Head of caudate nucleus (tissue), 42 donors: Measurements from ENCODE around the gene HMGN4.
"Not testable (repeated sequence)": the region's sequence is repeated elsewhere in the genome, so short reads cannot be mapped to it uniquely, and the experiment has no call there.

ENCODE experiments used
- DNase-seq, 42 donors: peaks; one replicate each; pipeline versions ENCODE4 v3.0.0 to v3.0.0-alpha.2; 2020 to 2021; ENCODE audit warnings: mixed read lengths in 7 of 42
- intact Hi-C: fragments of 100-400 bp; cut with DNase I; formaldehyde crosslinking; loops from one replicate; pipeline ENCODE4 v1.15.0; 2022

The HMGN4 gene

GRCh38 chr6:26537846-26538571, at the start of gene HMGN4:
HMGN4 (plus strand) TSS chr6:26538366; CDS start chr6:26545207, 6,841 bp downstream.
- DNase-seq = peak; percentile 64 to 93 (median 84)
- intact Hi-C loops = loop anchor here (2.0 to 10.0 kb wide), 3 partner anchors 15 to 223 kb away; no protein-coding TSS in a partner anchor

DNA sequence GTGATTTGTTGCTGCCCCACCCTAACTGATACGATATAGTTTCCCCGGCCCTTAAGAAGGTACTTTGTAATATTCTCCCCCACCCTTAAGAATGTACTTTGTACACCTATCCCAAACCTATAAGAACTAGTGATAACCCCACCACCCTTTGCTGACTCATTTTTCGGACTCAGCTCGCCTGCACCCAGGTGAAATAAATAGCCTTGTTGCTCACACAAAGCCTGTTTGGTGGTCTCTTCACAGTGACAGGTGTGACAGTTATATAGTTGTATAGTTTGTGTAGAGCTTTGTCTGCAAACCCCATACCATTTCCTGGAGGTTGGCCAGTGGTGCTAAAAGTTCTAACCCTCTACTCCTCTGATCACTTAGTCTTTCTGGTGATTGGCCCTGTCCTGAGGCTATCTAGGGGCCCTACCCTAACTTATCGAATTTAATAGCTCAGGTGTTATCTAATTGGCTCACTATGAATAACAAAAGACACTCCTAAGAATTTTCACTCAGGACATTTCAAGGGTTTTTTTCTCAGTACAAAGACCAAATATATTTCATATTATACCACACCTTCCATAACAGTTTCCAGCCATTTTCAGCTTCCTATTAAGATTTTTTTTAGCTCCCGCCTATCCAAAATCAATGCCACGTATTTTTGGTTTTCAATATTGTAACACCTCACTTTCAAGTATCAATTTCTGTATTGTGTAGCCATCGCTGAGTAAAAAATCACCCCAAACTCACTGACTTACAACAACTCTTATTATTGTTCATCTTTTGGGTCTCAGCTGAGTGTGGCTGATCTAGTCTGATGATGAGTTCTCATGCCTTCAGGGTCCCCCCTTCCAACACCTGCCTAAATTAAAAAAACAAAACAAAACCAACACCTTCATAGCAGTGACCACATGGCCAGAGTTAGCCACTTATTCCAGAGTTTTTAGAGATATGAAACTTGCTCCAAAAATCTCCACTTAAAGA, 47.9 kb upstream of the HMGN4 start:
- intact Hi-C loops = no loop called here
- no peak for DNase-seq

DNA sequence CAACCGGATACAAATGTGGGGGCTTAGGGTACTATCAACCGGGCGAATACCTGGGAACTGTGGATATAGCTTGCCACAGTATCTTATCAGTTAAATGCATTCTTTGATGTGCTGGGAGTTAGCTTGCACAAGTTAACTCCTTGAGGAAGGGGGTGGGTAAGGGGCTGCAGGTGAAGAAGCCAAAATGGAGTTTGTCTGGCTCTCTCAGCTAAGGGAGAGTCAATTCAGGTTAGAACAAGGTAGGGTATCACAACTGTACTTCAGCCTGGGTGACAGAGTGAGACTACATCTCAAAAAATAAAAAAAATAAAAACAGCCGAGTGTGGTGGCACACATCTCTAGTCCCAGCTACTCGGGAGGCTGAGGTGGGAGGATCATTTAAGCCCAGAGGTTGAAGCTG, 46.6 kb upstream of the HMGN4 start:
- intact Hi-C loops = no loop called here
- no peak for DNase-seq

DNA sequence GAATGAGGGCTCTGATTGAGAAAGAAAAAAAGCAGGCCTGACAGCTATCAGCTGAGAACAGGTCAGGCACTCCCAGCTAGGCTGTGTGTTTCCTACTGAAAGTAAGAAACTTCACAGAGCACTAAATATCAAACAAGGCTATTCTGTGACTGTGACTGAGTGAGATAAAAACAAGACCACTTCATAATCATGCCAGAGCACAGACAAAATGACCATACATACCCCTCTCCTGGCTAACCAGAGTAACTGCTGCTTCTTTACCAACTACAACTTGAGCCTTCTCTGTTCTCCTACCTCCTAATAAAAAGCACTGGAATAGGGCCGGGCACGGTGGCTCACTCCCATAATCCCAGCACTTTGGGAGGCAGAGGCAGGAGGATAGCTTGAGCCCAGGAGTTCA, 44.9 kb upstream of the HMGN4 start:
- DNase-seq = no peak

DNA sequence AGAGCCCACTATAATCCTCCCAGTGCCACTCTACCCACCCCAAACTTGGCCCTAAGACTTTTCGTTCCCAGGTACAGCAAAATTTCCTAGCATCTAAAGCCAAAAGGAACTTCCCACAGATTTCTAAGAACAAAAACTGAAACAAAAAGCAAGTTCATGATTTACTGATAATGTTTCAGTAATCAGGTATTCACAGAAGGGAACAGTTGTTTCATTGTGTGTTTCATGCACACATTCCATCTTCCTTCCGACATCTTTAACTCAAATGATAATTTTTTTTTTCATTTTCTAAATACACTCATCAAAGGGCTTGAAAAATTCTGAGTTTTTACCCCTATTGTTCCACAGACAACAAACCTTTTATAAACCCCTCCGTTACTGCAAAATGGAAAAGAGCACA, 44.0 kb upstream of the HMGN4 start:
- intact Hi-C loops = no loop called here
- DNase-seq = no peak

More for the DNA sequence above, 44.9 kb upstream of the HMGN4 start:
- intact Hi-C loops = no loop called here

DNA sequence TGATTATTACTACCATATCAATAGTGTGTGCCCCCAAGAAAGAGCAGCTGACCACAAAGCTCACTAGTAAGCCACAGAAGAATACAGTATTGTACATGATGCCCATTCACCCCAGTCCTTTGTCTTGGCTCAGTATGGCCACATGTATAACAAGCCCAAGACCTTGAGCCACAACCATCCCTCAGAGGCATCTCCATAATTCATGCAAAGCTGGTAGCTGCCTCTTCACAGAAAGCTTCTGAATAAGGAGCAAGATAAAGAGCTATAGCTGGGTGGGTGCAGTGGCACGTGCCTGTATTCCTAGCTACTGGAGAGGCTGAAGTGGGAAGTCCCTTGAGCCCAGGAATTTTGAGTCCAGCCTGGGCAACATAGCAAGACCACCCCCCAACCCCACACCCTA, 42.9 kb upstream of the HMGN4 start:
- DNase-seq = no peak
- intact Hi-C loops = no loop called here

GRCh38 chr6:26497610-26498009, 40.6 kb upstream of the HMGN4 start:
- intact Hi-C loops = no loop called here
- no peak for DNase-seq

DNA sequence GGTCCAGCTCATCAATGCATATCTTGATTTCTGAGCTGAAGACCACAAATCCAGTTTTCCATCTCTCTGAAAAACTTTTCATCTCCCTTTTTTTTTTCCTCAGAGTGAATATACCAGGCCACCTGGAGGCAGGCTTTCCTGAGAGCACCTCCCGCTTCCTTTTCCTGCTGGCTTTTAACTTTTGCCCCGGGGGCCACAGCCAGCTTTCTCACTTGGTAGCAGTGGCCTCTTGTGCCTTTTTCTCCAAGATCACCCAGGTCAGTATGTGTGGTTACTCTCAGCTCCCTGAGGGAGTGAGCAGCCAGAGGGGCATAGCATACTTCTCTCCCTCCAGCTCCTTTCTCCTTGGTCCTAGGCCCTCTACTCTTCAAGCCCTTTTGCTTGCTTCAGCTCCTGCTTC, 38.1 kb upstream of the HMGN4 start, which contains the start of gene BTN1A1:
BTN1A1 (plus strand) TSS at position 202 of the 400 bp plus-strand sequence. CDS start 984 bp downstream, outside the sequence.
- intact Hi-C loops = no loop called here

DNA sequence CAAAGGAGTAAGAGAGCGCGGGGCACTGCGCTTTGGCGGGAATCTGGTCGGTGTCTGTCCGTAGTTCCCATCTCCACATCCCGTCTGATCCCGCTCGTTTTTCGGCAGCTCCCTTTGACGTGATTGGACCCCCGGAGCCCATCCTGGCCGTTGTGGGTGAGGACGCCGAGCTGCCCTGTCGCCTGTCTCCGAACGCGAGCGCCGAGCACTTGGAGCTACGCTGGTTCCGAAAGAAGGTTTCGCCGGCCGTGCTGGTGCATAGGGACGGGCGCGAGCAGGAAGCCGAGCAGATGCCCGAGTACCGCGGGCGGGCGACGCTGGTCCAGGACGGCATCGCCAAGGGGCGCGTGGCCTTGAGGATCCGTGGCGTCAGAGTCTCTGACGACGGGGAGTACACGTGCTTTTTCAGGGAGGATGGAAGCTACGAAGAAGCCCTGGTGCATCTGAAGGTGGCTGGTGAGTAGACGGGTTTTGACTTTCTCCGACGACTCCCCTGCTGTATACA, 36.6 kb upstream of the HMGN4 start:
- DNase-seq = peak in 28 of 42 donors; percentile 3 to 62 (median 16)
- intact Hi-C loops = no loop called here

More for the DNA sequence above, 38.1 kb upstream of the HMGN4 start, which contains the start of gene BTN1A1:
- DNase-seq = no peak

DNA sequence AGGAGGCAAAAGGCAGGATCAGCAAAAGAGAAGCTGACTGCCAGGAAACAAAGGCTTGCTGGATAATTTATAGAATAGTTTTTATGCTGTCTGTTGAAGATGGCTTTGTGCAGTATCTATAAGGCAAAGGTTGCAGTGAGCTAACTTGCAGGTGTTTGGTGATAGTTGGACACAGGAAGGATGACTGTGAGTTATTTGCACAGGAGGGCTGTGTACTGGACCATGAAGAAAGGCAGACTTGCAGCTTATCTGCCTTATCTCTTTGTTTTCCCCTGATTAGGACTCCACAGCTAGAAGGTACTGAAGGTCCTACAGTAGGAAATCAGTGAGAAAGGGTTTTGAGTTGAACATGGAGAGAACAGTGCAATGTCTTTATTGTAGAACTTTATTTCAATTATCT, 36.0 kb upstream of the HMGN4 start:
- intact Hi-C loops = no loop called here

DNA sequence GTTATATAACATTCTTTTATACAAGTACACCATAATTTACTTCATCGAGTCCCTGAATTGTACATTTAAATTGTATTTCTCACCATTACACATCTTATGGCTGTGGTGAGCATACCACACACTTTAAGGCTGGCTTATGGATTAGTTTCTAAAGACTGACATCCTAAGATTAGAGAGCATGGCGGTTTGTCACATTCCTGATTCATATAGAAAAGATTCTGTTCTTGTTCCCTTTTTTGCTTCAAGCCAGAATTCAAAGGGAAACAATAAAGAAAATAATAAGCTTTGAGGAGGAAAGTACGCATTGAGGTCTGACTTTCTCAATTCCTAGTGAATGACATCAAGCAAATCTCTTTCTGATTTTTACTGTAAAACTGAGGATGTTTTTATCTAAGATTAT, 35.5 kb upstream of the HMGN4 start:
- DNase-seq = no peak
- intact Hi-C loops = no loop called here

More for the DNA sequence above, 36.0 kb upstream of the HMGN4 start:
- DNase-seq = no peak

- intact Hi-C loops = no loop called here
- no peak for DNase-seq
These were observed 30.5 kb upstream of the HMGN4 start for GRCh38 chr6:26507658-26508057.

DNA sequence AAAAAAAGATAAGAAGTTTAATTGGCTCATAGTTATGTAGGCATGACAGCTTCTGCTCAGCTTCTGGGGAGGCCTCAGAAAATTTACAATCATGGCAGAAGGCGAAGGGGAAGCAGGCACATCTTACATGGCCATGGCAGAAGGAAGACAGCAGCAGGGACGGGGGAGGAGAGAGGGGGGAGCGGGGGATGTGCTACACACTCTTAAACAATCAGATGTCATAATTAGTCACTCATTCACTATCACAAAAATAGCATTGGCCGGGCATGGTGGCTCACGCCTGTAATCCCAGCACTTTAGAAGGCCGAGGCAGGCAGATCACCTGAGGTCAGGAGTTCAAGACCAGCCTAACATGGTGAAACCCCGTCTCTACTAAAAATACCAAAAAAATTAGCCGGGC, 27.1 kb upstream of the HMGN4 start:
- intact Hi-C loops, DNase-seq: not testable (repeated sequence)

GRCh38 chr6:26514984-26515383, 23.2 kb upstream of the HMGN4 start:
- intact Hi-C loops = no loop called here

DNA sequence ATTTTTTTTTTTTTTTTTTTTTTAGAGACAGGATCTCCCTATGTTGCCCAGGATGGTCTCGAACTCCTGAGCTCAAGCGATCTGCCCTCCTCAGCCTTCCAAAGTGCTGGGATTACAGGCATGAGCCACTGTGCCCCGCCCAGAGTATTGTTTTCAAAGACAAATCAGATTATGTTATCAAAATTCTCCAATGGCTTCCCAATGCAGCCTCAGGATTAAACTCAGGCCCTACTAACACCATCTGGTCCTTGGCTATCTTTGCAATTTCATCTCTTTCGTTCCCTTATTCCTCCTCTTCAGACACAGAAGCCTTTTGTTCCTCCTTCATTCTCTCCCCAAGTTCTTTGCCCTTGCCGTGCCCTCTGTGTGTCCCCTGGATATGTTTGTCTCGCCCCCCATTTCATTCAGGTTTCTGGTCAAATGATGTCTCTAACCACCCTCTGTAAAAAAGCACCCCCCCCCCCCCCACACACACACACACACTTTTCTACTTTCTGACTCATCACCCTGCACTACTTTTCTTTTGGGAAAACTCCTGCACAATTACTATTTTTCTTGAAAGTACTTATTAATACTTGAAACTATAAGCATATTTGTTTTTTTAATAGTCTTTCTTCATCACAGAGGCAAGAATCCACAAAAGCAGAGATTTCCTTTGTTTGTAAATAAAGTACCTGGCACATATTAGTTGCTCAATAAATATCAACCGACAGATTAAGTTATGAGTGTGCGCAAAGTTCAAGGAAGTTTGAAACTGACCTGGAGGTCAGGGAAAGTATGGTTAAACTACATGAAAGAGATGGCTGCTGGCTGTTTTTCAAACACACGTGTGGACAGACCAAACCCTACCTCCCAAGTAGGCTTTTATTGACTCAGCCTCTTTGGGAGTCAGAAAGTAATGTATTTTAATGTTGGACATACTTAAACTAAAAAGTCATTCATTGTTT, 21.4 kb upstream of the HMGN4 start:
- intact Hi-C loops = no loop called here
- DNase-seq = no peak

More at GRCh38 chr6:26514984-26515383, 23.2 kb upstream of the HMGN4 start:
- no peak for DNase-seq

DNA sequence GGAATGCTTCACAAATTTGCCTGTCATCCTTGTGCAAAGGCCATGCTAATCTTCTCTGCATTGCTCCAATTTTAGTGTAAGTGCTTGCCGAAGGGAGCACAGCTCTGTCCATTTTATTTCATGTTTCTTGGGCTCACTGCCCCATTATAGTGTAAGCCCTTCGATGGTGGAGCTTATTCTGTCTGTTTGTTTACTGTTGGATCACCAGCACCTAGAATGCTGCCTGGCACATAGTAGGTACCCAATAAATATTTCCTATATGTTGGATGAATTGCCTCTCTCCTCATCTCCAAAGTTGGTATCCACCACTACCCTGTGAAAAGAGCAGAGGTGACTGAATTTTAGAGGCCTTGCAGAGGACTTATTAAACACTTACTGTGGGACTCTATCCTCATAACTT, 18.8 kb upstream of the HMGN4 start:
- intact Hi-C loops = no loop called here

GRCh38 chr6:26520237-26520849, 17.8 kb upstream of the HMGN4 start:
- intact Hi-C loops = no loop called here
- peak in 34 of 42 donors; percentile 31 to 83 (median 60) for DNase-seq

More for the DNA sequence above, 18.8 kb upstream of the HMGN4 start:
- no peak for DNase-seq
